ENCODE data around the gene OR4K15.
"Not testable (repeated sequence)": the region's sequence is repeated elsewhere in the genome, so short reads cannot be mapped to it uniquely, and the experiment has no call there.

Gene OR4K15
- total RNA-seq, result 0 to 0.21 reads per million in 2 donors

GRCh38 chr14:19975291-19975690 lies at the start of gene OR4K15:
TSS of gene OR4K15 (plus strand) at chr14:19975591. CDS start at chr14:19975591, 0 bp downstream.
- DNase-seq, result no peak

- no peak for DNase-seq
Measured at GRCh38 chr14:19930617-19931016, 44.8 kb upstream of the OR4K15 start, which contains the start of gene OR4K1. TSS of gene OR4K1 (plus strand) at chr14:19930917. CDS start at chr14:19935667, 4,750 bp downstream.

GRCh38 chr14:19941668-19942067 lies 33.7 kb upstream of the OR4K15 start:
- no peak for DNase-seq

DNA sequence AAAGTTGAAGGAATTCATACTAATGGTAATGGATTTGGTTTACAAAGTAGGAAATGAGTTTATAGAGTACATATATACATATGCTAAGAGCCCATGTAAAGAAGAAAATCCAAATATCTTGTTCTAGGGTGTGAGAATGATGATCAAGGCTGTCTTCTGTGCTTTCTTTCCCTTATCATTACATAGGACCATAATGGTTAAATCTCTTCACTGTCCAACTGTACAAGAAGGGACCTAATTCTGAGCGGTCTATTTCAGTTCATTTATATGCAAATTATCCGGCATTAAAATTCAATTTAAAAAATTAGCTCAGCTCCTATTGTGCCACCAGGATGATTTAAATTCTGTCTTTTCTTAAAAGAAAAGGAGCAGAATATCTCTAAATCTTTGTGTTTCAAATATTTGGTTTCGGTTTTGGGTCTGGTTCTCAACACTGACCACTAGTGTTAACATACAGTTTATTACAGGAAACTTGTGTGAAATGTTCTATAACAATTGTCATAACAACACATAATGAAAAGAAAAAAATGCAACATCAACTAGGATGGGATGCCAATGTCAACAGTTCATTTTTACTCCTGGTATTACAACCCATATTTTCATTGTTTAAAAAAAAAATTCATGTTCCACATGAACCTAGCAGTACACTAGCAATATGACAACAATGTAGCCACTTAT lies 27.8 kb upstream of the OR4K15 start:
- DNase-seq, result no peak

- no peak for DNase-seq
Measured at GRCh38 chr14:19949218-19949617, 26.2 kb upstream of the OR4K15 start.

GRCh38 chr14:19969735-19970134 lies 5.7 kb upstream of the OR4K15 start:
- DNase-seq, result not testable (repeated sequence)

DNA sequence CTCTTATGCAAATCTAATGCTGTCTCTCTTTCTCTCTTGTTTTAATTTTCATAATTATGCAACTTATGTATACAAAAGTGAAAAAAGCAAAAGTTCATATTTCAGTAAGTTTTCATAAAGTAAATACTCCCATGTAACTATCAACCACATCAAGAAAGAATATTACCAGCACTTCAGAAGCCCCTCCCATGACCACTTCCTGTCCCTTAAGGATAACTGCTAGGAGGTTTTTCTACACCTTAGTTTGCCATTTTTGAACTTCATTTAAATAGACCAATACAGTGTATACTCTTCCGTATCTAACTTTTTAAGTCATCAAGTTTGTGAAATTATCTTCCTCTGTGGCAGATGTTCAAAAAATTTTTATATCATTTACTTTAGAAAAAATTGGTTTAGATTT lies 547 bp upstream of the OR4K15 start:
- DNase-seq, result no peak

GRCh38 chr14:19993438-19993837 lies 18.0 kb downstream of the OR4K15 start:
- no peak for DNase-seq

- no peak for DNase-seq
Measured at GRCh38 chr14:20001863-20002262, 26.5 kb downstream of the OR4K15 start, which contains the start of gene OR4Q2. TSS of gene OR4Q2 (plus strand) at chr14:20002163.

DNA sequence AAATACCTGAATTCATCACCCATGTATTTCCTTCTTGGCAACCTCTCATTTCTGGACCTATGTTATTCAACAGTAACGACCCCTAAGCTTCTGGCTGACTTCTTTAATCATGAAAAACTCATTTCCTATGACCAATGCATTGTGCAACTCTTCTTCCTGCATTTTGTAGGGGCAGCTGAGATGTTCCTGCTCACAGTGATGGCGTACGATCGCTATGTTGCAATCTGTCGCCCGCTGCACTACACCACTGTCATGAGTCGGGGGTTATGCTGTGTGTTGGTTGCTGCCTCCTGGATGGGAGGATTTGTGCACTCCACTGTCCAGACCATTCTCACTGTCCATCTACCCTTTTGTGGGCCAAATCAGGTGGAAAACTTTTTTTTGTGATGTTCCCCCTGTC lies 26.9 kb downstream of the OR4K15 start:
- no peak for DNase-seq

DNA sequence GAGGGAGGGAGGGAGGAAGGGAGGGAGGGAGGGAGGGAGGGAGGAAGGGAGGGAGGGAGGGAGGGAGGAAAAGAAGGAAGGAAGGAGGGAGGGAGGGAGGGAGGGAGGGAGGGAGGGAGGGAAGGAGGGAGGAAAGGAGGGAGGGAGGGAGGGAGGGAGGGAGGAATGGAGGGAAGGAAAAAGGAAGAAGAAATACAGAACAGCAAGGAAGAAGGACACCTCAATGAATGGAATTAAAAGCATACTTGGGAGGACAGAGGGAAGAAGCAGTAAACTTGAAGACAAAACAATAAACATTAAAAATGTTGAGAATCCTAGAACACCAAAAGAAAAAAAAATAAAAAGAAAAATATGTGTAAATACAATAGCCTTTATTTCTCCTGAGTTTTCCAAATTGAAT lies 32.8 kb downstream of the OR4K15 start:
- DNase-seq, result no peak

DNA sequence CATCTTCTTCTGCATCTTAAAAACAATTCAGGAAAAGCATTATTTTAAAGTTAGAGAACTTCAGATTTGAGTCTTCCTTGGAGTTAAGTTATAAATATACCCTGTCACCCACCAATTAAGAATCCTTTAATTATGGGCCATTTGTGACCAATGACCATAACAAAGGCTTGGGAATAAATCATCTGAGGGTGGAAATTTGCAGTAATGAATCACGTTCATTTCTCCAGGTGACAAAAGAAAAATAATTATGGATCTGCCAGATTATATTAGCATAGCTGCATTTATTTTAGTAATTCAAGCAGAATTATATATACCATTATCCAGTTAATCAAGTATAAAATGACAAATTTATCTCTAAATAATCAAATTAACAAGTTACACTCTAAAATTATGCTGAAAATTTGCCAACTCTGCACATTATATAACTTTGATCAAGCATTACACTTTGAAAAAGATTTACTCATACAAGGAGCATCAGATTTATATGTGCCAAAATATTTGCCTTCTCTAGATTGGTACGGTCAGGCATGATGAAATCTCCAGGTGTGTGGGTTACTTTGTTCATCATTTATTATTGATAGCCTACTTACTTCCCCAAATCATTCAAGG lies 44.0 kb downstream of the OR4K15 start, which contains the start of gene OR4K14:
Gene OR4K14, minus strand, starts transcription at position 51 of the 609 bp plus-strand sequence. CDS start 4,114 bp downstream, outside the sequence.
- no peak for DNase-seq

Data from T-helper 9 cell (primary cell).